ENCODE results near the gene HMCES.

GRCh38 chr3:129325383-129325782 is 46.7 kb downstream of the HMCES start:
- TF ChIP-seq CTCF (IDR thresholded peaks at IDR 0.05 in 8 of 11, conservative IDR thresholded peaks at IDR 0.05 in 3 of 11) (no peak), POLR2A (IDR thresholded peaks at IDR 0.05) (no peak)

All from spleen (tissue), 7 donors.